GM21717 (cell line): ENCODE results near the gene MCOLN3.

ENCODE experiments used
- ATAC-seq: cut with Tn5 transposase; IDR thresholded peaks from one replicate; pipeline ENCODE4 v1.9.1; 2021; ENCODE audit warnings: mild to moderate bottlenecking, moderate library complexity; ENCODE audit not compliant: unreplicated experiment

Gene MCOLN3

GRCh38 chr1:85048296-85049064, at the start of gene MCOLN3:
MCOLN3 (minus strand) TSS chr1:85048500; CDS start chr1:85045360, 3,140 bp downstream.
- peak; percentile 61 for ATAC-seq

- ATAC-seq = no peak
These were observed 45.3 kb upstream of the MCOLN3 start for GRCh38 chr1:85093644-85094043.

- ATAC-seq = peak; percentile 62
These were observed 43.5 kb upstream of the MCOLN3 start for GRCh38 chr1:85091671-85092280.

- no peak for ATAC-seq
These were observed 41.9 kb upstream of the MCOLN3 start for GRCh38 chr1:85090225-85090624.

GRCh38 chr1:85089203-85089602, 40.9 kb upstream of the MCOLN3 start:
- no peak for ATAC-seq

- ATAC-seq = no peak
These were observed 40.1 kb upstream of the MCOLN3 start for GRCh38 chr1:85088408-85088784.

GRCh38 chr1:85087659-85088407, 39.5 kb upstream of the MCOLN3 start:
- no peak for ATAC-seq

- no peak for ATAC-seq
These were observed 37.1 kb upstream of the MCOLN3 start for GRCh38 chr1:85085417-85085816.

- ATAC-seq = no peak
These were observed 30.6 kb upstream of the MCOLN3 start for GRCh38 chr1:85078903-85079302.

- ATAC-seq = no peak
These were observed 26.2 kb upstream of the MCOLN3 start for GRCh38 chr1:85074365-85074964.

- ATAC-seq = no peak
These were observed 22.7 kb upstream of the MCOLN3 start for GRCh38 chr1:85070972-85071492.

- ATAC-seq = no peak
These were observed 20.5 kb upstream of the MCOLN3 start for GRCh38 chr1:85068846-85069245.

- no peak for ATAC-seq
These were observed 17.2 kb upstream of the MCOLN3 start for GRCh38 chr1:85065550-85065949.

GRCh38 chr1:85062425-85063026, 14.2 kb upstream of the MCOLN3 start:
- peak; percentile 3 for ATAC-seq

- ATAC-seq = peak; percentile 100
These were observed 13.6 kb upstream of the MCOLN3 start for GRCh38 chr1:85061711-85062424.

GRCh38 chr1:85060038-85060437, 11.7 kb upstream of the MCOLN3 start:
- no peak for ATAC-seq

GRCh38 chr1:85059563-85059962, 11.3 kb upstream of the MCOLN3 start:
- ATAC-seq = no peak

GRCh38 chr1:85058786-85059185, 10.5 kb upstream of the MCOLN3 start:
- no peak for ATAC-seq

- ATAC-seq = no peak
These were observed 10.0 kb upstream of the MCOLN3 start for GRCh38 chr1:85058311-85058710.

- ATAC-seq = no peak
These were observed 6.4 kb upstream of the MCOLN3 start for GRCh38 chr1:85054664-85055063.
